Parathyroid adenoma (tissue), 2 donors: ENCODE measurements around the gene TPSAB1.

Experiments used
- H2AFZ ChIP-seq: fragments of 300-600 bp; sonication (generic); one replicate; pipeline ENCODE4 v1.7.0; 2017; ENCODE audit warnings: antibody characterized with exemption, mild to moderate bottlenecking
- H3K27ac ChIP-seq: fragments of 300-600 bp; sonication (generic); one replicate; pipeline ENCODE4 v1.7.0; 2017
- H3K27me3 ChIP-seq: fragments of 300-600 bp; sonication (generic); one replicate; pipeline ENCODE4 v1.7.0; 2017; ENCODE audit warnings: low read length; ENCODE audit not compliant: control insufficient read depth, insufficient read depth
- H3K36me3 ChIP-seq: fragments of 300-600 bp; sonication (generic); one replicate; pipeline ENCODE4 v1.7.0; 2017; ENCODE audit warnings: low read length; ENCODE audit not compliant: control insufficient read depth, insufficient read depth
- H3K4me1 ChIP-seq: fragments of 300-600 bp; sonication (generic); one replicate; pipeline ENCODE4 v1.7.0; 2017; ENCODE audit warnings: control low read depth
- H3K4me2 ChIP-seq: fragments of 300-600 bp; sonication (generic); one replicate; pipeline ENCODE4 v1.7.0; 2017; ENCODE audit warnings: low read length
- H3K4me3 ChIP-seq: fragments of 300-600 bp; sonication (generic); one replicate; pipeline ENCODE4 v1.7.0; 2017; ENCODE audit warnings: low read depth, low read length
- H3K79me2 ChIP-seq: fragments of 300-600 bp; sonication (generic); one replicate; pipeline ENCODE4 v1.7.0; 2017; ENCODE audit warnings: control low read depth
- H3K9ac ChIP-seq: fragments of 300-600 bp; sonication (generic); one replicate; pipeline ENCODE4 v1.7.0; 2017; ENCODE audit warnings: mild to moderate bottlenecking
- H3K9me3 ChIP-seq: fragments of 300-600 bp; sonication (generic); one replicate; pipeline ENCODE4 v1.7.0; 2017; ENCODE audit warnings: low read length; ENCODE audit not compliant: control insufficient read depth
- CTCF ChIP-seq: fragments of 300-600 bp; sonication (generic); IDR thresholded peaks from one replicate; pipeline ENCODE4 v1.7.0; 2017; ENCODE audit warnings: antibody characterized with exemption, mild to moderate bottlenecking
- donor health status: primary hyperparathyroidism.

The TPSAB1 gene

GRCh38 chr16:1273816-1274215 is 33.3 kb downstream of the TPSAB1 start:
- no peak overlapping the region for H3K9ac ChIP-seq
- no peak overlapping the region for H3K4me3 ChIP-seq
- no peaks in the 10 kb centered on the region for H3K79me2 ChIP-seq
- no peak for TF ChIP-seq CTCF
- no peak overlapping the region for H3K4me2 ChIP-seq
- H3K36me3 ChIP-seq, result no peaks in the 10 kb centered on the region
- peaks cover 5% of the 10 kb centered on the region for H3K4me1 ChIP-seq
- no peak overlapping the region for H3K27ac ChIP-seq
- no peak overlapping the region for H2AFZ ChIP-seq
- H3K9me3 ChIP-seq, result no peaks in the 10 kb centered on the region
- H3K27me3 ChIP-seq, result no peaks in the 10 kb centered on the region

DNA sequence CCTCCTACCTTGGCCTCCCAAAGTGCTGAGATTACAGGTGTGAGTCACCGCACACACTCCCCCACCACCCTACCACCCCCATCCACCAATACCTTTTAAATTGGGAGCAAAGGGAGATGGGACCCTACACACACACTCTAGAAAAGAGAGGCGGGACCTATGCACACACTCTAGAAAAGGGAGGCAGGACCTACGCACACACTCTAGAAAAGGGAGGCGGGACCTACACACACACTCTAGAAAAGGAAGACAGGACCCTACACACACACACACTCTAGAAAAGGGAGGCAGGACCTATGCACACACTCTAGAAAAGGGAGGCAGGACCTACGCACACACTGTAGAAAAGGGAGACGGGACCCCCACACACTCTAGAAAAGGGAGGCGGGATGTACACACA is 34.3 kb downstream of the TPSAB1 start:
- no peaks in the 10 kb centered on the region for H3K9me3 ChIP-seq
- no peak overlapping the region for H3K4me2 ChIP-seq
- no peaks in the 10 kb centered on the region for H3K36me3 ChIP-seq
- H3K9ac ChIP-seq, result no peak overlapping the region
- TF ChIP-seq CTCF, result no peak
- H3K4me3 ChIP-seq, result no peak overlapping the region
- peaks cover 5% of the 10 kb centered on the region for H3K4me1 ChIP-seq
- no peak overlapping the region for H2AFZ ChIP-seq
- H3K27me3 ChIP-seq, result no peaks in the 10 kb centered on the region
- H3K79me2 ChIP-seq, result no peaks in the 10 kb centered on the region
- H3K27ac ChIP-seq, result no peak overlapping the region

- Histone ChIP-seq H3K79me2 (no peaks in the 10 kb centered on the region), H3K27me3 (no peaks in the 10 kb centered on the region), H3K36me3 (no peaks in the 10 kb centered on the region), H3K4me3 (no peak overlapping the region), H3K27ac (no peak overlapping the region), H3K4me2 (no peak overlapping the region), H3K9me3 (no peaks in the 10 kb centered on the region), H3K4me1 (peaks cover 5% of the 10 kb centered on the region), H2AFZ (no peak overlapping the region), H3K9ac (no peak overlapping the region)
- no peak for TF ChIP-seq CTCF
Observed at GRCh38 chr16:1275791-1276579, 35.5 kb downstream of the TPSAB1 start.

GRCh38 chr16:1276580-1276878 is 36.0 kb downstream of the TPSAB1 start:
- H3K9ac ChIP-seq, result no peak overlapping the region
- TF ChIP-seq CTCF, result no peak
- H3K27me3 ChIP-seq, result no peaks in the 10 kb centered on the region
- no peak overlapping the region for H3K27ac ChIP-seq
- no peaks in the 10 kb centered on the region for H3K9me3 ChIP-seq
- H3K4me1 ChIP-seq, result peaks cover 5% of the 10 kb centered on the region
- no peak overlapping the region for H2AFZ ChIP-seq
- no peaks in the 10 kb centered on the region for H3K36me3 ChIP-seq
- no peaks in the 10 kb centered on the region for H3K79me2 ChIP-seq
- H3K4me3 ChIP-seq, result no peak overlapping the region
- no peak overlapping the region for H3K4me2 ChIP-seq

DNA sequence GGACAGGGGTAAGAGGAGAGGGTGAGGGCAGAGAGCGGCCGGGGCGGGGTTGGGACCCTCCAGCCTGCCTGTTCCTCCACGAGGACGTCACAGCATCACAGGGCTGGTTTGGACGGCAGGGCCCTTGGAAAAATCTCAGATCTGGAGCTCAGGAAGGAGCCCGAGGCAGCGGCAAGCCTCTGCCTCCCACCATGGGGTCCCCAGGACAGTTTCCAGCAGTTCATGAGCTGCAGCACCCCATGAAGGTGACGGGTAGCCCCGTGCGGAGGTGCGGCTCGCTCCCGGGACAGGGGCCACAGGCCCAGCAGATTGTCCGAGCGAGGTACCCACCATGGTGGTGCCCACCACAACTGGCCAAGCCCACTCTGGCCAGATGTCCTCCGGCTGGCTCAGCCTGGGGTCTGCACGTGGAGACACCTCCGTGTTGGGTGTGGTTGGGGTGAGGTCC is 36.7 kb downstream of the TPSAB1 start:
- Histone ChIP-seq H3K27me3 (no peaks in the 10 kb centered on the region), H3K4me1 (peaks cover under 1% of the 10 kb centered on the region), H3K4me2 (no peak overlapping the region), H3K27ac (no peak overlapping the region), H3K36me3 (no peaks in the 10 kb centered on the region), H2AFZ (no peak overlapping the region), H3K9ac (no peak overlapping the region), H3K9me3 (no peaks in the 10 kb centered on the region), H3K79me2 (no peaks in the 10 kb centered on the region), H3K4me3 (no peak overlapping the region)
- no peak for TF ChIP-seq CTCF
